ENCODE measurements around the gene MAP4K4.

GRCh38 chr2:101720732-101721131, 23.2 kb downstream of the MAP4K4 start:
- TF ChIP-seq CTCF (IDR thresholded peaks at IDR 0.05), result no peak
- no peak for TF ChIP-seq POLR2AphosphoS5 (IDR thresholded peaks at IDR 0.05)
- no peak for TF ChIP-seq EP300 (IDR thresholded peaks at IDR 0.05)
- no peak for TF ChIP-seq POLR2A (IDR thresholded peaks at IDR 0.05)

Data from stomach (tissue), 4 donors.